Right lobe of liver (tissue), 4 donors: ENCODE measurements around the gene FBXW11.

ENCODE experiments used
- POLR2A ChIP-seq: fragments of 450-650 bp; IDR thresholded peaks from one replicate; pipeline ENCODE4 v1.6.1; 2017; ENCODE audit warnings: antibody characterized with exemption, mild to moderate bottlenecking
- TF ChIP-seq, protein P1 (sequence below), 4 donors: fragments of 200-600 bp in 3 of 4; fragments of 450-650 bp in 1 of 4; IDR thresholded peaks; one replicate each; pipeline versions ENCODE4 v1.5.1 to v1.8.0; 2016 to 2022; ENCODE audit warnings: antibody characterized with exemption in 4 of 4, mild to moderate bottlenecking in 2 of 4
- donor health status: DM: no; HTN: no; CAD: no.
- donor health status: DM: no; HTN: no; CAD: no.
- donor health status: DM: no; HTN: yes; CAD: no.

DNA sequence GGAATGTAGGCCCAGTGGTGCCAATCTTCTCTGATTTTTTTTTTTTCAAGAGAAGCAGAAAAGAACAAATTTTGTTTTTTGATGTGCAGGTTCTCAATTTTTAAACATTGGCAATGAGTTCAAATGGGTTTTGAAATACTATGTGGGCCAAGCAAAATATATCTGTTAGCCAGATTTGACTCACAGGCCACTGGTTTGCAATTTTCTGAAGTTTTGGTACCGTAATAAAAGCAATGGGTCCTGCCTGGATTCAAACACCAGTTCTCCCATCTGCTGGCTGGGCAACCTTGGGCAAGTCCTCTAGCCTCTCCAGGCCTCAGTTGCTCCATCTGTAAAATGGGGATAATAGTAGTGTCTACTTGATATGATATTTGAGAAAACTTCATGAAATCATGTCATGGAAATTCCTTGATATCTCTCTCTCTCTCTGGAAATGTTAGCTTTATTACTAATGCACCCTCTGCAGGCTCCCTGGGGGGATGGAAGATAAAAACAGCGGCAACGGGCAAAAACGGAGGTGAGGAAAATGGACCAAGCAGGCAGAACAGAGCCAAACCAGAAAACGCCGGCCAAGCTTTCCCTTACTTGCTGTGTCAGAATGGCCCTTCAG is 157.4 kb downstream of the FBXW11 start:
- TF ChIP-seq, protein P1, sequence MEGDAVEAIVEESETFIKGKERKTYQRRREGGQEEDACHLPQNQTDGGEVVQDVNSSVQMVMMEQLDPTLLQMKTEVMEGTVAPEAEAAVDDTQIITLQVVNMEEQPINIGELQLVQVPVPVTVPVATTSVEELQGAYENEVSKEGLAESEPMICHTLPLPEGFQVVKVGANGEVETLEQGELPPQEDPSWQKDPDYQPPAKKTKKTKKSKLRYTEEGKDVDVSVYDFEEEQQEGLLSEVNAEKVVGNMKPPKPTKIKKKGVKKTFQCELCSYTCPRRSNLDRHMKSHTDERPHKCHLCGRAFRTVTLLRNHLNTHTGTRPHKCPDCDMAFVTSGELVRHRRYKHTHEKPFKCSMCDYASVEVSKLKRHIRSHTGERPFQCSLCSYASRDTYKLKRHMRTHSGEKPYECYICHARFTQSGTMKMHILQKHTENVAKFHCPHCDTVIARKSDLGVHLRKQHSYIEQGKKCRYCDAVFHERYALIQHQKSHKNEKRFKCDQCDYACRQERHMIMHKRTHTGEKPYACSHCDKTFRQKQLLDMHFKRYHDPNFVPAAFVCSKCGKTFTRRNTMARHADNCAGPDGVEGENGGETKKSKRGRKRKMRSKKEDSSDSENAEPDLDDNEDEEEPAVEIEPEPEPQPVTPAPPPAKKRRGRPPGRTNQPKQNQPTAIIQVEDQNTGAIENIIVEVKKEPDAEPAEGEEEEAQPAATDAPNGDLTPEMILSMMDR (IDR thresholded peaks at IDR 0.05) = no peak
- TF ChIP-seq POLR2A = no peak
